NK-92 (cell line): ENCODE results near the gene IQSEC1.

Experiments
- DNase-seq: peaks from one replicate; lab custom pipeline; 2025; ENCODE audit not compliant: unreplicated experiment; lab: John Stamatoyannopoulos, UW

Gene IQSEC1

DNA sequence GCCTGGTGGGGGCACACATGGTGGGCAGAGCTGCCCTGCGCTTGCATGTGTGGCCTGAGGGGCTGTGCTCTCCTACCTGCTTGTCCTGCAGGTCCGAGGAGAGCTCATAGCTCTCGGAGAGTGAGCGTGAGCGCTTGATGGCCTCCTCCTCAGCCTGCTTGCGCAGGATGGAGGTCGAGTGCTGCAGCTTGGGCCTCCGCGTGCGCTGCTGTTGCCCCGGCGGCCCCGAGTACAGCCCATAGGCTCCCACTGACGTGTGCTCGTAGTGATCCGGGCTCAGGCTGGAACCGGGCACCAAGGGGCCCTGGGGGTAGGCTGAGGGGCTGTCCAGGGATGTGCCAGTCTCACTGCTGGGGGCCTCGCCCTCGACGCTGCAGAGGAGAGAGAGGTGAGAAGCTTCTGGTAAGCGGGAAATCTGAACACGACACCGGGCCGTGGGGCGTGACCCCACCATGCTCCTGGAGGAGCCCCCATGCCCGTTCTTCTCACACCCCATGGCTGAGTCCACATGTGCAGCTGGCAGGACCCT, 131.7 kb downstream of the IQSEC1 start:
- DNase-seq = no peak

DNA sequence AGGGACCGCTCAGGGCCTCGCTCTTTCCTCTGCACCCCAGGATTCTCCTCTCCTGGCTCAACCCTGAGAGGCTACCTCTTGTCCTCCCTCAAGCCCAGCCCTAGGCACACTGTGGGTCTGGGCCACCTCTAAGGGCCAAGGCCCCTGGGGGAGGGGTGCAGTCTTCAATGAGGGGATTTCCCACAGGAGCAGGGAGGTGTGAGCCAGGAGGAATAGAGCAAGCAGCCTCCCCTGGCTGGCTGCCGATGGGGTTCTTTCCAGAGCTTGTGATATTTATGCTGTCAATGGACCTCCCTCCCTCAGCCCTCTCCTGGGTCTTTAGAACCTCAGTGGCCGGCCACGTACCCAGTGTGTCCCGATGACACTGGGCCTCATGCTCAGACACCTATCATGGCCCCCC, 132.4 kb downstream of the IQSEC1 start:
- DNase-seq = no peak

DNA sequence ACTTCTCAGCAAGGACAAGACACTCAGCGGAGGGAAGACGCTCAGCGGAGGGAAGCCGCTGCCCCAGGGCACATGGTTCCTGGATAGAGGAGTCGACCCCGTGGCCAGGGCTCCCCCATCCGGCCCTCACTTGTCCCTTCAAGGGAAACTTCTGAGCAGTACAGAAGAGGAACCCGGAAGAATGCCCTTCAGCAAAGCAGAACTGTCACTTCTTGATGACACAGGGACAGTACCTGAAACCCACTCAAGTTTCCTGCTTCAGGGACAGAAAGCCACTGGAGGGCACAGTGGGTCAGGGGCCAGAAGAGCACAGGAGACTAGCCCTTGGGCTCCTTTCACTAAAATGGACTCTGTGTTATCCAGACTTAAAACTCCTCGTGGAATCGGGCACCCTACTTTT, 134.1 kb downstream of the IQSEC1 start:
- no peak for DNase-seq

DNA sequence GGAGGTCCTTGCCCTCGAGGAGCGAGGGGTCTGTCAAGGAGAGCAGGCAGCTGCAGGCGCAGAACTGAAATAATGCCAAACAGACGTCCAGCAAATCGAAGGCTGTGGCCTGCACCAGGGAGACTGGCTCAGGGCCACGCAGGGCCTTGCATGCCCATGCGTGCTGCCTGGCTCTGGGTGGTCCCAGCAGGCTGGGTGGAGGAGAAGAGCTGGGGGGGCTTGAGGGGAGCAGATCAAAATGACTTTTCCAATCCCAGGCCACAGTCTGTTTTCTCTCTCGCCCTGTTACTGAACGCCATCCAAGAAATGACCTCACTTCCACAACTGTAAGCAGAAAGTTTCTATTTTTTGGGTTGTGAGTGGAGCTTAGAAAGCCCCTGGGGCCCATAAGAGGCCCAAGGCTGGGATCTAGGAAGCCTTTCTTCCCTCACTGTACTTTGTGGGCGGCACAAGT, 134.9 kb downstream of the IQSEC1 start:
- DNase-seq = no peak

DNA sequence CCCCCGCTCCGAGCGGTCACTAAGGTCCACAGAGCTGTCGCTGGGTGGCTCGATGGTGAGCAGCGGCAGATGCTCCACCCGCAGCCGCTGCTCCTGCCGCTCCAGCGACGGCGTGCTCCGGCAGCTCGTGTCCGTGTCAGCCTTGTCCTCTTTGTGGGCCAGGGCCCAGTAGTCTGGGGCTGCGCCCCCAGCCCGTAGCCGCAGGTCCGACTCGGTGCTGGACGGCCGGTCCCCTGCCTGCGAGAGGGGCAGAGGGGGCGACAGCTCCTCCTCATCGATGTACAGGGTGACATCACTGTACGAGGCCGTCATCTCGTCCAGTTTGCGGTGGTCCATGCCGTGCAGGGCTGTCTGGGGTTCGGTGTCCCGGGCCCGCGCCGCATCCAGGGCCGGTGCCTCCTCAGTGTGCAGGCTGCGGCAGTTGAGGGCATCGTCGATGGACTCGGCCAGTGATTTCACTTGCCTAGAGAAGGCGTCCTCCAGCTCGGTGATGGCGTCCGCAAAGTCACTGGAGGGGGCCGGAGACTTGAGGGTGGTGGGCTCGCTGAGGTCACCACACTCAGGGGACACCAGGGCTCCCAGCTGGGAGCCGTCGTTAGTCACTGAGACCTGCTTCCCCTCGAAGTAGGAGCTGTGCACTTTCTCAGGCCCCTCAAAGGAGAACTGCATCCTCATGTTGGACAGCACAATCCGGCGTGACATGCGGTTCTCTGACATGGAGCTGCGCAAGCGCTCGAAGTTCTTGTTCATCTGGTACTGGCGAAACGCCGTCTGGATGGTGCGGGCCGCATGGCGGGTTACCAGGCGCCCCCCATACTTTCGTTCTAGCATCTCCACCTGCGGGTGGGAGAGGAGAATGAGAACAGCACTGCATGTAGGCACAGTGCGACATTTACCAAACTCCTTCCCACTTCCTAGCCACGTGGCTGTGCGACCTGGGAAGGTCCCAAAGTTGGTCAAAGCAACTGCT, 137.1 kb downstream of the IQSEC1 start:
- DNase-seq = no peak

DNA sequence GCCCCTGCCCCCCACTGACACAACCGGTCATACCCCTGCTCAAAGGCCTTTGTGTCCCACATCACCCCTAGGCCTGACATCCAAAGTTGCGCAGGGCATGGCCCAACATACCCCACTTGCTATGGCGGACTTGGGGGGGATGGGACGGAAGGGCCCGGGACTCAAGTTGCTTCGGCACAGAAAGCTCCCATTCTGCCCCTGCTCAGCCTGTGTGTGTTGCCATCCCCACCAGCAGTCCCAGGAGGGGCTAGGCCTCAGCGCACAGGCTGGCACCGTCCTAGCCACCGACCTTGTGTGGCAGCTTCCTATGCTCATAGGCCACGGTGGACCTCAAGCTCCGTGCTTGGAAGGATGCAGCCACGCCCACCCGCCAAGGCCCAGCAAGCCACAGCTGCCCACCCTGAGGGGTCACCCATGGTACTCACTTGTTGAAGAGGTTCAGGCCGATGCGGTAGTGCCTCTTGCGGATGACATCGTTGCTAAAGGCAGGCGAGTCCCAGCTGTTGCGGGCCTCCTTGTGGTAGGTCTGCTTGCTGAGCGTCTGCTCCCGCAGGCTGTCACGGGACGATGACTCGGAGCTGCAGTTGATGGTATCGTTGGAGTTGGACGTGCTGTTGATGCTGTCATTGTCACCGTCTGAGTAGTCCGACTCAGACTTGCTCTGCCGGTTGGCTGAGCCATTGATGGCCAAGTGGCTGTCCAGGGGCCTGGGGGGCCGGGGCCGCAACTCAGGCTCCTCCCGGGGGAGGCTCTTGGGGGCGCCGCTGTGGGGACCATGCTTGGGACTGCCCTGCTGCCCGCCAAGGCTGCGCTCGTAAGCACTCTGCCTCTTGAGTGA, 138.0 kb downstream of the IQSEC1 start:
- no peak for DNase-seq

DNA sequence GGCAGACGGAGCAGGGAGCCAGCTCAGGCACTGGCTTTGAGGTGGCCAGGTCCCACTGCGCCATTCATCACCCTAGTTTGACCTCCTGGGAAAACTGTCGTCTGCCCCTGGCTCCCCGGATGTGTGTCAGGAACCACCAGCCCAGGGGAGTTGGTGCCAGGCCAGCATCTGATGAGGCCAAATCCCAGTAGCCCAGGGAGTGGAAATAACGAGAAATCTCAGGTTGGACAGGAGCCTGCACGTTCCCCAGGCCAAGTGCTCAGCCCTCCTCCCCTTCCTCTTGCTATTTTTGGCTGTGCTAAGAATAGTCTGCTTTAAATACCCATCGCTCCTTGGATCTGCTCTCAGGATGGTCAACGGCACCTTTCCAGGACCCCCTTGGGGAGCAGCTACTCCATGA, 138.8 kb downstream of the IQSEC1 start:
- no peak for DNase-seq

DNA sequence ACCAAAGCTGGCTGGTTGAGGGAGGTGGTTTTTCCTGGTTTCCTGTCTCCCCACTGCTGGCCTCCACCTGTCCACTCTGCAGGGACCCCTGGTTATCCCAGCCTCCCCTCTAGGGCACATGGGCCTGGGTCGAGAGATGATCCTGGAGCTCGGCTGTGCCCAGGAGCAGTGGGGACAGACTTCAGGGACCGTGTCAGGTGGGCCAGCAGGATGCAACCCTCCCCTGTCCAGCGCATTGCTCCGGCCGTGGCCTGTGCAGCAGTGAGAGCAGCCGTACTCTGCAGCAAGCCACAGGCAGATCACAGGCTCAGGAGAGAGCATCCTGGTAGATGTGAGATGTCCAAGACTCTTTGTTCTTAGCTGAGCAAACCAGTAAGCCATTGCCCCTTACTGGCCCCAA, 139.3 kb downstream of the IQSEC1 start:
- DNase-seq = no peak

DNA sequence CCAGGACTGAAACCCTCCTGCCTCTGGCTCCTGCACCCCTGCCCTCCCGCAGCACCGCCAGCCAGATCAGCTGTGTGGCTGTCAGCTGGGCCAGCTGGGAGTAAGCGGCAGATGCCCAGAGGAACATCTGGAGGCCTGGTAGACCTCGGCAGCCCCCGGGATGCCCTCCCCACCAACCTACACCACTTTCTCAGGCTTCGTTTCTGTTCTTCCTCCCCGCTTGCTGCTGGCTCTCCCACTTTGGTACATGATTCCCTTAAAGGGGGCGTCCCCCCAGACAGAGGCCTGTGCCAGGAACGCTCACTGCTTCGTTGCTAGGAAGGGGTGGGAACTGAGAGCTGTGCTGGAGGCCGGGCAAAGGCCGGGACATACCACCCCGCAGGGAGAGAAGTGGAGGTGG, 140.5 kb downstream of the IQSEC1 start:
- DNase-seq = no peak

DNA sequence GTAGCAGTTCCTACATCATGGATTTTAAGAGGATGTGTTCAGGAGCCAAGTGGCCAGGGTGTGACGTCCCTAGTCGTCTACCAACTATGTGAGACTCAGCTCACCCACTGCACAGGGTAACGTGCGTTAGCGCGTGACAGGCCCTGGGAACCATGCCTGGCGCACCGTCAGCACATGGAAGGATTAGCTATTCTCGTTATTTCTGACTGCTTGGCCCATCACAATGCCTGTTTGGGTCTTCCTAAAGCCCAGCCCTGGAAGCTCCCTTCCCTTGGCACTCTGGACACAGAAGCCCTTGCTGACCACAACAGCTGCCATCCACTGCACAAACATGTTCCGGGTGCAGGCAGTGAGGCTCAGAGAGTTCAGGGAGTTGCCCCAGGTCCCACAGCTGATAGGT, 140.9 kb downstream of the IQSEC1 start:
- DNase-seq = no peak

DNA sequence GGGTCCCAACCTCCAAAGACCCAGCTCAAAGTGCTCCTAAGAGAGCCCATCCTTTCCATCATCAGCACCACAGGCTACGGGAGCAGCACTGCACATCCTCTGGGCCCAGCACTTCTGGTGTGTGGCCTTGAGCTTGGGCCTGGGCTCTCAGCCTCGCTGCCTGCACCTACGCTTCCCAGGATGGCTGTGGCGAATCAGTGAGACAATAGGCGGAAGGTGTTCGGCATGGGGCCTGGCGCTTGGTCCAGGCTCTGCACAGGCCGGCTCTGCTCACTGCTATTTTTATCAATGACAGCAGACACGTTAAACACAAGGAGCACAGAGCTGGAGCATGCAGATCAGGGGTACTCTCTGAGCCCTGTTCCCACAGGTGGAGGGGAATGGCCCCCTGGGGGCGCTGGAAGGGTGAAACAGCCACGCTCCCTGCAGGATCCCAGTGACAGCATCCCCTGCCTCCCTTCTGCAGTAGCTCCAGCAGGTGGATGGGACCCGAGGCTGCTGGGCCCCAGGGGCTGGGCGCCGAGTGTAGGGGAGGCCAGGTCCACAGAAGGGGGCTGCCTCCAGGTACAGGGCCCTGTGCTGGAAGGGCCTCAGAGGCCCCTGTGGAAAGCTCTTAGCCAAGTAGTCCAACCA, 141.8 kb downstream of the IQSEC1 start:
- DNase-seq = no peak

DNA sequence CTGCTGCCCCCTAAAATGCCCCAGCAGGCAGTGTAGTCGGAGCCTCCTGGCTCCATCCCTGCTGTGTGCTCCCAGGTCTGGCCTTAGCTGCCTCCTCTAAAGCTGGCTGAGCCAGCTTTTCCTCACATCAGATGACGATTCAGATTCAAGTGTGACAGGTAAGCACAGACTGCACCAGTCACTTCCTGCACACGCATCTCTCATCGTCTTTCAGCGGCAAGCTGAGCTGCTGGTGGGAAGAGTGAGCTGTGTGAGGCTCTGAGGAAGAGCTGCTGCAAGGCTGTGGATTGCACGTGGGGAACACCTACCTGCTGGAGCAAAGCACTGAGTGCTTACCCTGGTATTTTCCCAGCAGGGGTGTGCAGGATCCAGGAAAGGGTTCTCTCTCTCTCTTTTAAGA, 143.4 kb downstream of the IQSEC1 start:
- DNase-seq = no peak

DNA sequence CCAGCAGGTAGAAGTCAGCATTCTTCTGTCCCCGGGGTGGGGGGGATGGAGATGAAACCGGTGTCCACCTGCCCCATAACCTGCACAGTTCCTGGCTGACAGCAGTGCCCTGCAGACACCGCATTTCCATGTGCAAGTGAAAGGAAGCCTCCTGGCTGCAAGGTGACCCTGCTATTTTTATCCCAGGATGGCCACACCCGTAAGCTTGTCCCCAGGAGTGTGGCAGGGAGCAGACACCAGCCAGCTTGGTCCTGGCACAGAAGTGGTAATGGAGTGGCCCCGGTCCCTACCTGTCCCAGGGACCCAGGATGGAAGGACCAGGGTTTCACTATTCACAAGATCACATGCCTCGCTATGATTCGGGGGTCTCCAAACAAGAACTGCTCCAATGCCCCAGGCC, 146.6 kb downstream of the IQSEC1 start:
- DNase-seq = no peak

DNA sequence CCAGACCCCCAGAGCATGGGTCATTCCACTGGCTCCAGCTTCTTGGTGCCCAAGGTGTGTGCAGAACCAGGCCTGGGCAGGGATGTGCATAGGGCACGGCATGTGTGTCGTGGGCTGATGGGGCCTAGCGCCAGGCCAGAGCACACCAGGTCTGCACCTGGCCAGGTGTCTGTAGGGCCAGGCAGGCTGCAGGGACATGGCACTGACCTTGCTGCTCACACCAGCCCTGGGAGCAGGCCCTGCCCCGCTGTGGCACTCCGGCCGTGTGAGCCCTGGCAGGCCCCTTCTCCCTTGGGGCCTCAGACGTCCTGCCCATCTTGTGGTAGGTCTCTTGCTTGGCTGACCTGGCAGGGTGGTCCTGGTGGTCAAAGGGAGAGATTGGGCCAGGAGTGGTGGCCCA, 147.6 kb downstream of the IQSEC1 start:
- no peak for DNase-seq

DNA sequence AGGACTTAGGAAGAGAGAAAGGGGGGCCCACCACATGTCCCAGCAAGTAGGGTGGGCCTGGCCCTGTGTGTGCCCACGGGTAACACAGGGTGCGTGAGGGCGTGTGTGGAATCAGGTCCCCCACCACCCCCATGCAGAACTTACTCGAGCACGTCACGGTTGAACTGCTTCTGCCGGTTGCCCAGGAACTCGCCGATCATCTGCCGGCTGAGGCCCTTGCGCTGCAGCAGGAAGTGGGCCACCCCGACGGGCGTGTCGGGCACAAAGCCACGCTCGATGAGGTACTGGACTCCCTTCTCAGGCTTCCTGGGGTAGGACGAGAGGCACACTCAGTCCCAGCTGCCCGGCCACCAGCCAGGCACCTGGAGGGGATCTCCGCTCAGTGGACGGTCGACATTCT, 148.8 kb downstream of the IQSEC1 start:
- DNase-seq = no peak

DNA sequence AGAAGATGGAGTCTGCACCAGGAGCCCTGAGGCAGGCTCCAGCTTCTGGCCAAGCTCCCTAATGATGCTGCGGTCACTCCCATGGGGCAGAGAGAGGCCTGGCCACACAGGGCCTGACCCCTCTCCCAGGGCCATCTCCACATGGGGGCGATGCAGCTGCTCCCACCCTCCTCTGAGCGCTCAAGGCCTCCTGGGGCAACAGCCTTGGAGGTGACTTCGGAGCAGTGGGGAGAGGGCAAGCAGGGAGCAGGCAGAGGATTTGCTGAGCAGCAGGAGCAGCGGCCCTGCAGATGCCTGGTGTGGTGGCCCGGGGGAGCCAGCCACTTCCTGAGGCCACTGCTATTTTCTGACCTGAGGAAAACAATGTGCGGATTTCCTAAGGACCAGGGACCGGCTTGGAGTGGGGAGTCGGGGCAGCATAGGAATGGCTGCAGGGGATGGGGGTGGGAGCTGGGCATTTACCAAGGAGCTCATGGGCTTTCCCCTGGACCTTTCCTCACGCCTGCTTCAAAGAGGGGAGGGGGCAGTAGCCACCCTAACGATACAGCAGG, 150.3 kb downstream of the IQSEC1 start:
- no peak for DNase-seq

DNA sequence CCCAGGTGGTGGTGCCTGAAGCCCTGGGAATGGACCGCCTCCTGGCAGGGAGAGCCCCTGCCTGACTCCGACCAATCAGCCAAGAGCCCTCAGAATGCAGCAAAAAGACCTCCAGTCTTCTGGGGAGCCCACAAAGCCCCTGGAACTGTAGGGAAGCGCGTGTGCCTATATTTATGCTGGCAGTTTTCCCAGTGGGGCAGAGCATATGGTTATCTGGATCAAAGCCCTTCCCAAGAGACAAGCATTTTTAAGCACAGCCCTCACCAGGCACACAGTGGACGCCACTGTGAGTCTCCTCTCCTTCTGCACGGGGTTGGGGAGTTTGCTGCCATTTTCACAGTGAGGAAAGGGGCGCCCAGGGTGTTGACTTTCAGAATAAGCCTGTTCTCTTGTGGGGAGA, 150.9 kb downstream of the IQSEC1 start:
- DNase-seq = no peak

DNA sequence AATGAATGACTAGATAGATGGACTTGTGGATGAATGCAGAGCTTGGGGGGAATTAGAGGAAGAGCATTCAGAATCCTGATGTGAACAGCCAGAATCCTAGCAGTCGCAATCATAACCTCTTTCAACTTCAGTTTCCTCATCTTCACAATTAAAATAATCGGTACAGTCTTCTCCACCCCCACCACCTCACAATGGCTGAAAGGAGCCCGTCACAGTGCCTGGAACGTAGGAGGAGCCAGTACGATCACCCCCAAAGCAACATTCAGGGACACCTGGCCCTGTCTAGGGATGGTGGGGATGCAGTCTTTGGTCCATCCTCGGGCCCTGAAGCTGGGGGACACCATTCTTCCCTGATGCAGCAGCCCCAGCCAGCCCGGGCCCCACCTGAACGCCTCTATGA, 151.5 kb downstream of the IQSEC1 start:
- no peak for DNase-seq

DNA sequence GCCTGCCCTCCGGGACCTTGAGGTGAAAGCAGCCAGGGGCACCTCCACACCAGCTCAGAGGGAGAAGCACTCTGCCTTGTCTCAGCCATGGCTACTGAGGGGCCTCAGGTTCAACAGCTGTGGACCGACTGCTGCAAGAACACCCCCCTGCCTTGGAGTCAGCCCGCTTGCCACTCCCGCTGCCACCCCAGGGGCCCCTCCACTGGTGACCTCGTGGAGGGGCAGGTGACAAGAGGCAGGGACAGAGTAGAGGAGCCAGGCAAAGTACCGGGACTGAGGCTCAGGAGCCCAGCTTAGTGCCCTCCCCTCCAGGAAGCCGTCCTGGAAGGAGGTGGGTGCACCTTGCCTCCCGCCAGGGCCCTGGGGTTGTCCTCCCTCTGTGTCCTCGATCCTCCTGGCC, 152.3 kb downstream of the IQSEC1 start:
- no peak for DNase-seq

DNA sequence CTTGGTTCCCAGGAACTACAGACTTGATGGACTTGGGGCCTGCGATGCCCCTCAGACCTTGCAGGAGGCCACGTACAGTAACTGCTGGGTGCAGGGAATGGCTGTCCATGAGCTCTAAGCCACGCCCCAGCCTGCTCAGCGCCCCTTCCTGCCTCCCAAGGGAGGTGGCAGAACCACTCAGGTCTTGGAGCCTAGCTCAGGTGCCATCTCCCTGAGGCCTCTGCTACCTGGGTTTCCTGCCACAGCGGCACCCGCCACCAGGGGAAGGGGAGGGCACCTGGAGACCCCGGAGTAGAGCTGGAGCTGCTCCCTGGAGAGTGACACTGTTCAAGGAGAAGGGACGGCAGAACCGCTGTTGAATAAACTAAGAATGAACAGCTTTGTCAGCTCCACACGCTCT, 154.0 kb downstream of the IQSEC1 start:
- DNase-seq = no peak

DNA sequence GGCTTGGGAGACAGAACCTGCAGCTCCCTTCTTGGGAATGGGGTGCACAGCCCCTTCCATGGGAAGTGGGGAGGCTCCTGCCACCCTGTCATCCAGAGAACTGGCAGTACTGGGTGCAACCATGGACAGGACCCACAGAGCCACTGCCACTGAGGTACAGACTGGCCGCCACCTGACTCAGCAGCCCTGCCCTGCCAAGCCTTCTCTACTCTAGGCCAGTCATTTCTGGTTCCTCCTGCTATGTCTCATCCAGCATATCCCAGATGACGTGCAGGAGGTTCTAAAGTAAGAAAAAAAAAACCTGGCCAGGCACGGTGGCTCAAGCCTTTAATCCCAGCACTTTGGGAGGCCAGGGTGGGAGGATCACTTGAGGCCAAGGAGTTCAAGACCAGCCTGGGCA, 155.0 kb downstream of the IQSEC1 start:
- no peak for DNase-seq
